ENCODE data around the gene BCL11B. TPM values are rescaled to one million over a fixed set of nuclear protein-coding genes. Genes with fewer than 3 reads are reported as not detected.
A peak's percentile ranks its signal among the peaks of the same experiment; 100 is the strongest.

Gene BCL11B
- total RNA-seq, 1 donor from 2014 or later = 0.16 TPM

DNA sequence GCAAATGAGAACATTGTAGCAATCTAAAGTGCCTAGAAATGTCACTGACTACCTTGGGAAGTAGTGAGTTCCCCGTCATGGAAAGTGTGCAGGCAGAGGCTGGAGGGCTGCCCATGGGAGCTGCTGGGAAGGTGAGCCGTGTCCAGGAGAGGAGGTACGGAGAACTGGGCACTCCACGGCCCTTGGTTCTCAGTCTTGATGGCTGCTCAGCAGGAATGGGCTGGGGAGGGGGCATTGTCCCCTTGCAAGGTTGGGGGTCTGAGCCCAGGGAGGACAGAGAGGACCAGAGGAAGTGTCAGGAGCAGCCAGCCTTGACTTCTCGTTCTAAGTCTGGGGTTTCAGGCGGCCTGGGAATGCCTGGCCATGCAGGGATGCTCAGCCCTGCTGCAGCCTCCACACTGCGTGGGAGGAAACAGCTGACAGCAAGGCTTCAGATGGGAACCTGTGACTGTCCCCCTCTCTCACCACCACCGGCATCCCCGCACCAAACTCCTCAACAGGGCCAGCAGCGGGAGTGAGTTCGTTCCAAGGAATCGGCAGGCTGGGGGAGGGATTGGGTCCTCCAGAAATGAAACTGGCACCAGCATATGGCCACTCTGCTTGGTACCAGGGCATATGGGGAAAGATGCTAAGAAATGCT lies 140.2 kb downstream of the BCL11B start:
- TF ChIP-seq CTCF (IDR thresholded peaks at IDR 0.05) = no peak
- no peak overlapping the region for H3K27ac Mint-ChIP-seq (ENCODE audit: unreplicated experiment)
- H3K36me3 Mint-ChIP-seq (ENCODE audit: unreplicated experiment) = no peaks in the 10 kb centered on the region
- H3K27me3 Mint-ChIP-seq (ENCODE audit: unreplicated experiment) = no peaks in the 10 kb centered on the region
- H3K4me1 Mint-ChIP-seq (ENCODE audit: unreplicated experiment) = peaks cover 7% of the 10 kb centered on the region
- DNase-seq (ENCODE audit: extremely low spot score, unreplicated experiment) = peak; percentile 73
- no peak overlapping the region for H3K4me3 Mint-ChIP-seq (ENCODE audit: unreplicated experiment)
- H3K9me3 Mint-ChIP-seq (ENCODE audit: unreplicated experiment) = no peaks in the 10 kb centered on the region

DNA sequence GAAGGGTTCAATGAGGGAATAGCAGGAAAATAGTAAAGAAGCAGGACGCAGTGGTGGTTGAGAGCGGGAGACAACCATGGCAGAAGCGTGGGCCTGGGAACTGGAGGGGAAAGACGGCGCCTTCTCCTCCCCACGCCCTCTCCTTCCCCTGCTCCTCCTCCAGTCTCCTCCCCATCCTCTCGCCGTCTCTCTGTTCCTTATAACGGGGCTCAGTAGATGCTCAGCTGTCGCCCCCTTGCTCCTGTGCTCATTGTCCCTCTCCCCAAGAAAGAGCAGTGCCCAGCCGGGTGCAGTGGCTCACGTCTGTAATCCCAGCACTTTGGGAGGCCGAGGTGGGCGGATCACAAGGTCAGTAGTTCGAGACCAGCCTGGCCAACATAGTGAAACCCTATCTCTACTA lies 142.0 kb downstream of the BCL11B start:
- Mint-ChIP-seq H3K4me3 (ENCODE audit: unreplicated experiment) (no peak overlapping the region), H3K27ac (ENCODE audit: unreplicated experiment) (no peak overlapping the region), H3K4me1 (ENCODE audit: unreplicated experiment) (peaks cover 7% of the 10 kb centered on the region), H3K27me3 (ENCODE audit: unreplicated experiment) (no peaks in the 10 kb centered on the region), H3K9me3 (ENCODE audit: unreplicated experiment) (no peaks in the 10 kb centered on the region), H3K36me3 (ENCODE audit: unreplicated experiment) (no peaks in the 10 kb centered on the region)
- no peak for TF ChIP-seq CTCF (IDR thresholded peaks at IDR 0.05)
- peak; percentile 49 for DNase-seq (ENCODE audit: extremely low spot score, unreplicated experiment)

DNA sequence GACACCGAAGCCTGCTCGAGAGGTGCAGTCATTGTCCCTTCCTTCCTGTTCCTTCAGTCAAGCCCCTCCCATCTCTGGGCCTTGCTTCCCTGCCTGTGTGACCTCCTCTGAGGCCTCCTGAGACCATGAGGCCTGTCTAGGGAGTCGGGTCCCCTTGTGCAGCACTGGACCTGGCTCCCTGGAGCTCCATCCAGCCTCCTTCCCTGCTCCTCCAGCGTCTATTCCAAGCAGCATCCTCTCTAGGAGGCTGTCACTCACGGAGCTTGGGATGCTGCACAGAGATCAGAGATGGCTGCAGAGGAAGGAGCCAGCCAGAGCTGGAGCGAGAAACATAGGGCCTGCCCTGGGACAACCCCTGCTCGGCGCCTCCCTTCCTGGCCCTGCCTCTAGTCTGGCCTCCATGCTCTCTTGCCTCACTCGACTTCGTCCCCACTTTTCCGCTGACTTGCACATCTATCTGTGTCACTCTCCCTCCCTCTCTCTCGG lies 142.7 kb downstream of the BCL11B start:
- H3K27me3 Mint-ChIP-seq (ENCODE audit: unreplicated experiment) = no peaks in the 10 kb centered on the region
- peak; percentile 75 for DNase-seq (ENCODE audit: extremely low spot score, unreplicated experiment)
- H3K36me3 Mint-ChIP-seq (ENCODE audit: unreplicated experiment) = no peaks in the 10 kb centered on the region
- no peak for TF ChIP-seq CTCF (IDR thresholded peaks at IDR 0.05)
- H3K4me3 Mint-ChIP-seq (ENCODE audit: unreplicated experiment) = no peak overlapping the region
- H3K4me1 Mint-ChIP-seq (ENCODE audit: unreplicated experiment) = peaks cover 7% of the 10 kb centered on the region
- no peaks in the 10 kb centered on the region for H3K9me3 Mint-ChIP-seq (ENCODE audit: unreplicated experiment)
- H3K27ac Mint-ChIP-seq (ENCODE audit: unreplicated experiment) = no peak overlapping the region

- Mint-ChIP-seq H3K4me3 (ENCODE audit: unreplicated experiment) (no peak overlapping the region), H3K9me3 (ENCODE audit: unreplicated experiment) (no peaks in the 10 kb centered on the region), H3K27me3 (ENCODE audit: unreplicated experiment) (no peaks in the 10 kb centered on the region), H3K4me1 (ENCODE audit: unreplicated experiment) (peaks cover 7% of the 10 kb centered on the region), H3K36me3 (ENCODE audit: unreplicated experiment) (no peaks in the 10 kb centered on the region), H3K27ac (ENCODE audit: unreplicated experiment) (no peak overlapping the region)
- no peak for TF ChIP-seq CTCF (IDR thresholded peaks at IDR 0.05)
- no peak for DNase-seq (ENCODE audit: extremely low spot score, unreplicated experiment)
Measured at GRCh38 chr14:99128185-99128584, 143.8 kb downstream of the BCL11B start.

- Mint-ChIP-seq H3K9me3 (ENCODE audit: unreplicated experiment) (no peaks in the 10 kb centered on the region), H3K27me3 (ENCODE audit: unreplicated experiment) (no peaks in the 10 kb centered on the region)
Measured at GRCh38 chr14:99127651-99128167, 144.3 kb downstream of the BCL11B start.

More at GRCh38 chr14:99127651-99128167, 144.3 kb downstream of the BCL11B start:
- H3K4me3 Mint-ChIP-seq (ENCODE audit: unreplicated experiment) = no peak overlapping the region
- no peak for TF ChIP-seq CTCF (IDR thresholded peaks at IDR 0.05)
- no peak overlapping the region for H3K27ac Mint-ChIP-seq (ENCODE audit: unreplicated experiment)
- DNase-seq (ENCODE audit: extremely low spot score, unreplicated experiment) = peak; percentile 66
- no peaks in the 10 kb centered on the region for H3K36me3 Mint-ChIP-seq (ENCODE audit: unreplicated experiment)
- peaks cover 7% of the 10 kb centered on the region for H3K4me1 Mint-ChIP-seq (ENCODE audit: unreplicated experiment)
